Stimulated activated CD4-positive, alpha-beta T cell treated with anti-CD3 and anti-CD28 coated beads, Interleukin-2, amount 100 ng/mL, for 24 hours (primary cell): ENCODE results near the gene GPN1.
"Not testable (repeated sequence)": the region's sequence is repeated elsewhere in the genome, so short reads cannot be mapped to it uniquely, and the experiment has no call there.

Source experiments
- DNase-seq, 2 donors: peaks; one replicate each; pipeline ENCODE4 v3.0.0-alpha.2; 2020

Gene GPN1

GRCh38 chr2:27672723-27673486 is 44.1 kb downstream of the GPN1 start:
- DNase-seq, result no peak

- no peak for DNase-seq
Measured at GRCh38 chr2:27680571-27680970, 51.7 kb downstream of the GPN1 start.

GRCh38 chr2:27681841-27682240 is 53.0 kb downstream of the GPN1 start:
- DNase-seq, result no peak

- DNase-seq, result not testable (repeated sequence)
Measured at GRCh38 chr2:27682334-27682771, 53.5 kb downstream of the GPN1 start.

GRCh38 chr2:27683390-27684071 is 54.7 kb downstream of the GPN1 start:
- DNase-seq, result peak; percentile 86 to 95

GRCh38 chr2:27685006-27685405 is 56.2 kb downstream of the GPN1 start:
- DNase-seq, result not testable (repeated sequence)

GRCh38 chr2:27685577-27685976 is 56.7 kb downstream of the GPN1 start:
- DNase-seq, result no peak

GRCh38 chr2:27687232-27687631 is 58.4 kb downstream of the GPN1 start:
- DNase-seq, result no peak

- DNase-seq, result no peak
Measured at GRCh38 chr2:27689424-27689823, 60.6 kb downstream of the GPN1 start.

GRCh38 chr2:27690052-27690451 is 61.2 kb downstream of the GPN1 start:
- DNase-seq, result no peak

GRCh38 chr2:27697660-27698059 is 68.8 kb downstream of the GPN1 start:
- no peak for DNase-seq
